ENCODE results near the gene FAM13B.

DNA sequence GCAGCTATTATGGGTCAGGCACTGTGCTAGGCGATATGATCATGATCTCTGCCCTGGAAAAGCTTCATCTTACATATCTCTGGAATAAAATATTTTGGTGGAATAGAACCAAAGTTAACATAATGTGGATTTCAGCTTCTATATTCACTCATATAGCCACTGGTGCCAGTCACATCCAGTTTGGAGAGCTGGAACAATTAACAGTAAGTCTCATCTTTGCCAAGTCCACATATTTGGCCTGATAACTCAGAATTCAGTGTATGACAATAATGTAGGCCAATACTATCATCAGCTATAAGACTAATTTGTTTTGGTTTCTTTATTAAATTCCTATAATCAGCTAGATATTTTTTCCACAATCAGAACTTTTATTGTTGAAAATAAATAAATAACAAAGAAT lies 5.9 kb upstream of the FAM13B start:
- TF ChIP-seq POLR2A (IDR thresholded peaks at IDR 0.05) (no peak), CTCF (IDR thresholded peaks at IDR 0.05) (no peak)

Data from sigmoid colon (tissue), 3 donors.